ENCODE data around the gene FKBP5.
A peak's percentile ranks its signal among the peaks of the same experiment; 100 is the strongest.

Gene FKBP5

GRCh38 chr6:35624341-35625070, 64.2 kb downstream of the FKBP5 start:
- TF ChIP-seq CTCF (IDR thresholded peaks at IDR 0.05; ENCODE audit: control insufficient read depth, insufficient read depth, low read depth, low read length, missing control alignments), result peak; percentile 41
- DNase-seq (ENCODE audit: low read depth), result no peak
- no peak overlapping the region for H3K4me3 ChIP-seq (ENCODE audit: control insufficient read depth, low read depth, low read length)

DNA sequence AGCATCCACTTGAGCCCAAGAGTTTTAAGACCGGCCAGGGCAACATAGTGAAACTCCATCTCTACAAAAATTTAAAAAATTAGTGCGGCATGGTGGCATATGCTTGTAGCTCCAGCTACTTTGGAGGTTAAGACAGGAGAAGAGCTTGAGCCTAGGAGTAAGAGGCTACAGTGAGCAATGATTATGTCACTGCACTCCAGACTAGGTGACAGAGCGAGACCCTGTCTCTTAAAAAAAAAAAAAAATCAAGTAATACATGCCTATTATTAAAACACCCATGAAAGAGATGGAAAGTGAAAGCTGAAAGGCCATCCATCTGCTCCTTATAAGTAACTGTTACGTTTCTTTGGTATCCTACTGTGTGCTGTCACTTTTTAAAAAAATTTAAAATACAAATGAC, 66.4 kb downstream of the FKBP5 start:
- no peak for TF ChIP-seq CTCF (IDR thresholded peaks at IDR 0.05; ENCODE audit: control insufficient read depth, insufficient read depth, low read depth, low read length, missing control alignments)
- no peak overlapping the region for H3K4me3 ChIP-seq (ENCODE audit: control insufficient read depth, low read depth, low read length)
- no peak for DNase-seq (ENCODE audit: low read depth)

GRCh38 chr6:35620706-35621105, 68.0 kb downstream of the FKBP5 start:
- no peak for DNase-seq (ENCODE audit: low read depth)
- no peak for TF ChIP-seq CTCF (IDR thresholded peaks at IDR 0.05; ENCODE audit: control insufficient read depth, insufficient read depth, low read depth, low read length, missing control alignments)
- no peak overlapping the region for H3K4me3 ChIP-seq (ENCODE audit: control insufficient read depth, low read depth, low read length)

DNA sequence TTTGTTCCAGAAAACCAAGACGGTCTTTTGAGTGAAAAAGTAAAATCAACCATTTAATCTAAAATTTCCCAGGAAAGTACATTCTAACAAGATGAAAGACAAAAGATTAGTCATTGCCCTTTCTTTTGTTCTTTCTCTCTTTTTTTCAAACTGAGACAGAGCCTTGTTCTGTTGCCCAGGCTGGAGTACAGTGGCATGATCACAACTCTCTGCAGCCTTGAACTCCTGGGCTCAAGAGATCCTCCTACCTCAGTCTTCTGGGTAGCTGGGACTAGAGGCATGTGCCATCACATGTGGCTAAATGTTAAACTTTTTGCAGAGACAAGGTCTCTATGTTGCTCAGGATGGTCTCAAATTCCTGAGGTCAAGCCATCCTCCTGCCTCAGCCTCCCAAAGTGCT, 75.0 kb downstream of the FKBP5 start:
- no peak for TF ChIP-seq CTCF (IDR thresholded peaks at IDR 0.05; ENCODE audit: control insufficient read depth, insufficient read depth, low read depth, low read length, missing control alignments)
- H3K4me3 ChIP-seq (ENCODE audit: control insufficient read depth, low read depth, low read length), result no peak overlapping the region
- DNase-seq (ENCODE audit: low read depth), result no peak

- no peak overlapping the region for H3K4me3 ChIP-seq (ENCODE audit: control insufficient read depth, low read depth, low read length)
- peak; percentile 35 for DNase-seq (ENCODE audit: low read depth)
Measured at GRCh38 chr6:35611240-35611639, 77.5 kb downstream of the FKBP5 start.

DNA sequence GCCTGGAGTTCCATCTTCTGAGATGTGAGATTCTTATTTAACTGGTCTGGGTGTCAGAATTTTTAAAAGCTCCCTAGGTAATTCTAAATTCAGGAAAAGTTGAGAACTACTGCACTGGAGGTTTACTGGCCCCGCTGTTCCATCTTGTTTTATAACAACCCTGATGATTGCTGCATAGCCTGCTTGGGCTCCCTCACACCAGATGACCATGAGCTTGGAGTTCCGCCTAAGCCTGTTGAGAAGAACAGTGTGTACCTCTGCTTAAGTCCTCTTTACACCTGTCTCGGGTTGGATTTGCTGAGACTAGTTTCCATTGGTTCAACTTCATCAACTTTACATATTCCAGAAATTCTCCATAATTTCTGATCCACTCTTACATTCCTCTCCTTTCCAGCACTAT, 77.9 kb downstream of the FKBP5 start:
- no peak overlapping the region for H3K4me3 ChIP-seq (ENCODE audit: control insufficient read depth, low read depth, low read length)
- TF ChIP-seq CTCF (IDR thresholded peaks at IDR 0.05; ENCODE audit: control insufficient read depth, insufficient read depth, low read depth, low read length, missing control alignments), result no peak
- DNase-seq (ENCODE audit: low read depth), result no peak

More at GRCh38 chr6:35611240-35611639, 77.5 kb downstream of the FKBP5 start:
- no peak for TF ChIP-seq CTCF (IDR thresholded peaks at IDR 0.05; ENCODE audit: control insufficient read depth, insufficient read depth, low read depth, low read length, missing control alignments)
